Muscle layer of duodenum (tissue), 2 donors: ENCODE results near the gene TDRD10.
"Not testable (repeated sequence)": the region's sequence is repeated elsewhere in the genome, so short reads cannot be mapped to it uniquely, and the experiment has no call there.

Source experiments
- H3K27ac ChIP-seq: one replicate; pipeline ENCODE4 v1.7.0; 2013; ENCODE audit warnings: mild to moderate bottlenecking, low read length
- H3K27me3 ChIP-seq: one replicate; pipeline ENCODE4 v1.7.0; 2013; ENCODE audit warnings: low read depth, mild to moderate bottlenecking, control low read depth, low read length
- H3K36me3 ChIP-seq, 2 donors: one replicate each; pipeline ENCODE4 v1.7.0; 2013; ENCODE audit warnings: low read length in 2 of 2, control low read depth in 1 of 2, mild to moderate bottlenecking in 1 of 2; ENCODE audit not compliant: insufficient read depth in 2 of 2, control insufficient read depth in 1 of 2
- H3K4me1 ChIP-seq, 2 donors: one replicate each; pipeline ENCODE4 v1.7.0; 2013; ENCODE audit warnings: low read length in 2 of 2, mild to moderate bottlenecking in 2 of 2, control low read depth in 1 of 2, moderate library complexity in 1 of 2; ENCODE audit not compliant: insufficient read depth in 2 of 2, control insufficient read depth in 1 of 2
- H3K4me3 ChIP-seq, 2 donors: one replicate each; pipeline ENCODE4 v1.7.0; 2013; ENCODE audit warnings: low read length in 2 of 2, low read depth in 1 of 2, mild to moderate bottlenecking in 1 of 2
- H3K9me3 ChIP-seq, 2 donors: one replicate each; pipeline ENCODE4 v1.7.0; 2013; ENCODE audit warnings: low read length in 2 of 2, control low read depth in 1 of 2, mild to moderate bottlenecking in 1 of 2; ENCODE audit not compliant: control insufficient read depth in 1 of 2
- donor health status: healthy.

TDRD10 gene

DNA sequence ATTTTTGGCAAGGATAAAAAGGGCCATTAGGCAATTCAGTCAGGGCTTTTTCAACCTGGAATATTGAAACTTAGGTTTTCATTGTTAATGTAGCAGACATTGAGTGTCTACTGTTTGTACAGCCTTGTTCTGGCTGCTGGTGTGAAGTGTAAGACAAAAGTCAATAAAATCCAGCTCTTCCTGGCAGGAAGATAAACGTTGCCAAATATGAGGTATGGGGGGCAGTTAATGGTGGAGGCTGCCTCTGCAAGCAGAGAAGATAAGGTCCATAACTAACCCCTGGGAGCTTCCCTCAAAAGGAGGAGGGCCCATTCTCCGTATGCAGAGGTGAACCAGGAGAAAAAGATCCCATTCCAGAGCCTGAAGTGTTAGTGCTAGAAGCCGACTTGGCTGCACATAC lies 19.7 kb downstream of the TDRD10 start:
- Histone ChIP-seq H3K27ac (no peak overlapping the region), H3K9me3 (no peaks in the 10 kb centered on the region), H3K36me3 (no peaks in the 10 kb centered on the region), H3K4me3 (no peak overlapping the region), H3K27me3 (no peaks in the 10 kb centered on the region), H3K4me1 (no peaks in the 10 kb centered on the region)

DNA sequence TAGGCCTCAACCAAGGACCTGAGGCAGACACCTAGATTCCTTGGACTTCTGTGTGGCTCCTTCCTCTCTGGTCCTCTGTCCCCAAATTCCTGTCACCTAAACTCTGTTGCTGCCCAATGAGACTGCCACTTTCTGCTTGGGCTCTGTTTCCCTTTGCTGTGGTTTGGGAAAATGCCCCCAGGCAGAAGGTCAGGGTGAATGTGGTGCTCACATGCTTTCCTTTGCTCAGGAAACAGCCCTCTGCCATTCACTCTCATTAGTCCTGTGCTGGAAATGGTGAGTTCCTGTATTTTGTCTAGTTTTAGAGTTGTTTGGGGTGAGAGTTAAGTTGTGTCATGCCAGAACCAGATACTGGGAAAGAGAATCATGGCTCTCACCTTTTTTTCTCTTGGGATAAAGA lies 22.9 kb downstream of the TDRD10 start:
- Histone ChIP-seq H3K27me3 (no peaks in the 10 kb centered on the region), H3K9me3 (no peaks in the 10 kb centered on the region), H3K27ac (no peak overlapping the region), H3K4me1 (no peaks in the 10 kb centered on the region), H3K36me3 (no peaks in the 10 kb centered on the region), H3K4me3 (no peak overlapping the region)

DNA sequence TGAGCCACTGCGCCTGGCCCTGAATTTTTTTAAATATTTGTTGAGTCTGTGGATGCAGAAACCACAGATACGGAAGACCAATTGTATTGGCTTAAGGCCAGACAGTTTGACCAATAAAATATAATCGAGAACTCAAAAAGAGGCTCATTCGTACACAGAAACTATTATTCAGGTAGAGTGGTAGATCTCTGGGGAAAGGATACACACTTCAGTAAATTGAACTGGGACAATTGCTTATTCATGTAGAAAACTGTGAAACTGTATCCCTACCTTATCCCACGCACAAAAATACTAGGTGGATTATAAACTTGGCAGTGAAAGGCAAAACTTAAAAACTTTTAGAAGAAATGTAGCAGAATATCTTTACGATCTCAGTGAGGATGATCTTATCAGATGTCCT lies 25.2 kb downstream of the TDRD10 start:
- no peaks in the 10 kb centered on the region for H3K36me3 ChIP-seq
- no peaks in the 10 kb centered on the region for H3K9me3 ChIP-seq
- no peaks in the 10 kb centered on the region for H3K4me1 ChIP-seq
- H3K4me3 ChIP-seq = no peak overlapping the region
- no peaks in the 10 kb centered on the region for H3K27me3 ChIP-seq
- no peak overlapping the region for H3K27ac ChIP-seq

DNA sequence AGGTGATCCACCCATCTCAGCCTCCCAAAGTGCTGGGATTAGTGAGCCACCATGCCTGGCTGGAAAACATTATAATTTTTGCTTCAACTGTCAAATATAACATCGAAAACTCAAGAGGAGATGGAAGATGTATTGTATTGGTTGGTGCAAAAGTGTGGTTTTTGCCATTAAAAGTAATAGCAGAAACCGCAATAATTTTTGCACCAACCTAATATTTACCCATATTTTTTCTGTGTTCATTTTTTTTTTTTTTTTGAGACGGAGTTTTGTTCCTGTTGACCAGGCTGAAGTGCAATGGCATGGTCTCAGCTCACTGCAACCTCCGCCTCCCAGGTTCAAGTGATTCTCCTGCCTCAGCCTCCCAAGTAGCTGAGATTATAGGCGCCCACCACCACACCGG lies 27.3 kb downstream of the TDRD10 start:
- Histone ChIP-seq H3K9me3 (no peaks in the 10 kb centered on the region), H3K27ac (no peak overlapping the region), H3K27me3 (no peaks in the 10 kb centered on the region), H3K36me3 (no peaks in the 10 kb centered on the region), H3K4me3 (no peak overlapping the region), H3K4me1 (no peaks in the 10 kb centered on the region)

DNA sequence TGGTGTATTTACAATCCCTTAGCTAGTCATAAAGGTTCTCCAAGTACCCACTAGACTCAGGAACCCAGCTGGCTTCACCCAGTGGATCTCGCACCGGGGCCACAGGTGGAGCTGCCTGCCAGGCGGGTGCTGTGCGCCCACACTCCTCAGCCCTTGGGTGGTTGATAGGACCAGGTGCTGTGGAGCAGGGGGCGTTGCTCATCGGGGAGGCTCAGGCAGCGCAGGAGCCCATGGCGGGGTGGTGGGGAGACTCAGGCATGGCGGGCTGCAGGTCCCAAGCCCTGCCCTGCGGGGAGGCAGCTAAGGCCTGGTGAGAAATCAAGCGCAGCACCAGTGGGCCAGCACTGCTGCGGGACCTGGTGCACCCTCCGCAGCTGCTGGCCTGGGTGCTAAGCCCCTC lies 29.9 kb downstream of the TDRD10 start:
- H3K27ac ChIP-seq, H3K27me3 ChIP-seq, H3K9me3 ChIP-seq, H3K36me3 ChIP-seq, H3K4me3 ChIP-seq, H3K4me1 ChIP-seq: not testable (repeated sequence)

GRCh38 chr1:154533952-154534844 lies 32.2 kb downstream of the TDRD10 start:
- no peak overlapping the region for H3K27ac ChIP-seq
- H3K4me1 ChIP-seq = no peaks in the 10 kb centered on the region
- H3K27me3 ChIP-seq = no peaks in the 10 kb centered on the region
- H3K9me3 ChIP-seq = no peaks in the 10 kb centered on the region
- no peak overlapping the region for H3K4me3 ChIP-seq
- H3K36me3 ChIP-seq = no peaks in the 10 kb centered on the region

GRCh38 chr1:154536570-154536969 lies 34.6 kb downstream of the TDRD10 start:
- Histone ChIP-seq H3K4me3 (no peak overlapping the region), H3K9me3 (no peaks in the 10 kb centered on the region), H3K27me3 (no peaks in the 10 kb centered on the region), H3K36me3 (no peaks in the 10 kb centered on the region), H3K4me1 (no peaks in the 10 kb centered on the region), H3K27ac (no peak overlapping the region)

DNA sequence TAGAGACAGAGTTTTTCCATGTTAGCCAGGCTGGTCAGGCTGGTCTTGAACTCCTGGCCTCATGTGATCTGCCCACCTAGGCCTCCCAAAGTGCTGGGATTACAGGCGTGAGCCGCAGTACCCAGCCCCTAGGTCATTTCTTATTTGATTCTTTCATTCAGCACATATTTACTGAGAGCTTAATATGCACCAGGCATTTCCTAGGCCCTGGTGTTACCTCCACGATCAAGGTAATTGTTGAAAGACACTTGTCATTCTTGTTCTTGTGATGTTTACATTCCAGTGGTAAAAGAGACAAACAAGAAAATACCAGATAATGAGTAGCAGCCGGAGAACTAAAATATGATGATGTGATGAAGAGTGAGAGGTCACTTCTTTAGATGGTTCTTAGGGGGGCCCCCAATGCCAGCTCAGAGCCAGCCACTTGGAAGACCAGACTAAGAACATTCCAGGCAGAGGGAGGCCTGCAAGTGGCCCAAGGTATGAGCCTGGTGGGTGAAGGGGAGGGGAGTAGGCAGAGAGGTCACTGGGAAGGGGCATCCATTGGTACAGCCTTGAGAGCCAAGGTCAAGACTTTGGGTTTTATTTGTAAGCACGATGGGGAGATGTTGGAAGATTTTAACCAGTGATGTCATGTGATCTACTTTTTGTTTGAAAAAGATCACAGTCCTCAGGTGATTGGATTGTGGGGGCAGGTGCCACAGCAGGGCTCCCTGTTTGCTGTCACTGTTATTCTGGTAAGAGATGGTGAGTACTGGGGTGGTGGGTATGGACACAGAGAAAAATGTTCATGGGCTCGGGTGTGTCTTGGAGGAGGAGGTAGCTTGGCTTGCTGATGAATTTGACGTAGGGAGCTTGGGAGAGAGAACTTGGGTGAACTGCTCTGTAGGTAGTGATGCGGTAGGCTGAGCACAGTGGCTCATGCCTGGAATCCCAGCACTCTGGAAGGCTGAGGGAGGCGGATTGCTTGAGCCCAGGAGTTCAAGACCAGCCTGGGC lies 37.8 kb downstream of the TDRD10 start:
- no peaks in the 10 kb centered on the region for H3K4me1 ChIP-seq
- H3K27me3 ChIP-seq = no peaks in the 10 kb centered on the region
- no peaks in the 10 kb centered on the region for H3K9me3 ChIP-seq
- no peak overlapping the region for H3K4me3 ChIP-seq
- H3K27ac ChIP-seq = no peak overlapping the region
- H3K36me3 ChIP-seq = no peaks in the 10 kb centered on the region

DNA sequence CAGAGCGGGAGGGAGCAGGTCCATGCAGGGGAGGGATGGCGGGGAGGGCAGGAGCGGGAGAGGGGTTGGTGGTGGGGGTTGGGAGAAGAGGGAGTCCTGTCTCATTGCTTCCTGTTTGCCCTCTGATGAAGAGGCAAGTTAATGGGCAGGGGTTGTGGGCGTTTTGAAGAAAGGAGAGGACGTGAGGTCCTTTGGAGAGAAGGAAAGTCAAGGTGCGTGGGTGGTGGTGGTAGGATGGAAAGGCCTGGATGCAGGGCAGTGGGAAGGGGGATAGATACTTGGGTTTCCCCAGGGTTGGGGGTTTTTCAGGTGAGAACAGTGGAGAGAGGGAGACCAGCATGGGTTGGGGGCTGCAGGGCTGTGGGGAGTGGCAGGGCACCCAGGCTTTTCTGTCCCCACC lies 39.2 kb downstream of the TDRD10 start:
- no peaks in the 10 kb centered on the region for H3K4me1 ChIP-seq
- no peak overlapping the region for H3K27ac ChIP-seq
- no peaks in the 10 kb centered on the region for H3K36me3 ChIP-seq
- no peak overlapping the region for H3K4me3 ChIP-seq
- no peaks in the 10 kb centered on the region for H3K27me3 ChIP-seq
- no peaks in the 10 kb centered on the region for H3K9me3 ChIP-seq

DNA sequence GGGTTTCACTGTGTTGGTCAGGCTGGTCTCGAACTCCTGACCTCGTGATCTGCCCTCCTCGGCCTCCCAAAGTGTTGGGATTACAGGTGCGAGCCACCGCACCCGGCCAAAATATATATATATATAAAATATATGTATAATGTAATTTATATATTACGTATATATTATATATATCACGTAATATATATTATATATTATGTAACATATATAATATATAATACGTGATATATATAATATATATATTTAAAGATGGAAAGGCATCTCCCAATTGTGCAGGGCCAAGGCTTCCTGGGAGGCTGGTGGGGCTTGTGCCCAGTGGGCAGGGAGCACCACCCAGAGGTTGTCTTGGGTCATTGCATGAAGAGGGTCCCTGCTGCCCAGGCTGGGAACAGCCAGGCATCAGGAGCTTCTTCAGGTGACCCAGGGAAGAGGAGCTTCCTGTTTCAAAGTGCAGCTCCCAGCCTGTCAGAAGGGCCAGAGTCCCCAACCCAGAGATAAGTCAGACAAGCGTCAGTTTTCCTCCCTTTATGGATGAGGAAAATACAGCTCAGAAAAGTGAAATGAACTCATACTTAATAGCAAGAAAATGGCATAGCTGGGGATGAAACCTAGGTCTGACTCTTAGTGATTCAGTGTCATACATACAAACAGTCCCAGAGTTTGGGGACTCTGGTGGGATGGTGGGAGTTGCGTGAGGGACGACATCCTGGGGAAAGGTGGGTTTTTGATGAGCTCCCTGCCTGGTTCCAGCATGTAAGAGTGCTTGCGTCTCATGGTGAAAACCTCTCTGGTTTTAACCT lies 44.4 kb downstream of the TDRD10 start:
- Histone ChIP-seq H3K9me3 (no peaks in the 10 kb centered on the region), H3K4me1 (peaks cover 0 to 5% of the 10 kb centered on the region in 2 donors), H3K27me3 (no peaks in the 10 kb centered on the region), H3K4me3 (no peak overlapping the region), H3K27ac (no peak overlapping the region), H3K36me3 (peaks cover 25 to 26% of the 10 kb centered on the region in 2 donors)
